ENCODE measurements around the gene MAN2C1.

The MAN2C1 gene

GRCh38 chr15:75329571-75329970 lies 38.8 kb downstream of the MAN2C1 start:
- Histone ChIP-seq H3K9me3 (ENCODE audit: severe bottlenecking) (no peaks in the 10 kb centered on the region), H3K27me3 (ENCODE audit: insufficient read depth, poor library complexity, severe bottlenecking) (no peaks in the 10 kb centered on the region), H3K4me3 (ENCODE audit: severe bottlenecking) (no peak overlapping the region), H3K27ac (ENCODE audit: poor library complexity, severe bottlenecking) (no peak overlapping the region), H3K4me1 (ENCODE audit: insufficient read depth, poor library complexity, severe bottlenecking) (no peaks in the 10 kb centered on the region), H3K36me3 (ENCODE audit: low read depth) (no peaks in the 10 kb centered on the region)
- no peak for TF ChIP-seq CTCF (IDR thresholded peaks at IDR 0.05; ENCODE audit: poor library complexity, severe bottlenecking)
- ATAC-seq (ENCODE audit: low read depth) (no peak; the same call in 2 of the 3 replicates), DNase-seq (ENCODE audit: low spot score) (no peak)

- no peaks in the 10 kb centered on the region for H3K27me3 ChIP-seq (ENCODE audit: insufficient read depth, poor library complexity, severe bottlenecking)
- ATAC-seq (ENCODE audit: low read depth) (no peak), DNase-seq (ENCODE audit: low spot score) (no peak)
- no peaks in the 10 kb centered on the region for H3K36me3 ChIP-seq (ENCODE audit: low read depth)
- H3K27ac ChIP-seq (ENCODE audit: poor library complexity, severe bottlenecking): no peak overlapping the region
- no peak for TF ChIP-seq CTCF (IDR thresholded peaks at IDR 0.05; ENCODE audit: poor library complexity, severe bottlenecking)
- no peak overlapping the region for H3K4me3 ChIP-seq (ENCODE audit: severe bottlenecking)
- no peaks in the 10 kb centered on the region for H3K9me3 ChIP-seq (ENCODE audit: severe bottlenecking)
- no peaks in the 10 kb centered on the region for H3K4me1 ChIP-seq (ENCODE audit: insufficient read depth, poor library complexity, severe bottlenecking)
Observed at GRCh38 chr15:75328493-75329314, 39.7 kb downstream of the MAN2C1 start.

DNA sequence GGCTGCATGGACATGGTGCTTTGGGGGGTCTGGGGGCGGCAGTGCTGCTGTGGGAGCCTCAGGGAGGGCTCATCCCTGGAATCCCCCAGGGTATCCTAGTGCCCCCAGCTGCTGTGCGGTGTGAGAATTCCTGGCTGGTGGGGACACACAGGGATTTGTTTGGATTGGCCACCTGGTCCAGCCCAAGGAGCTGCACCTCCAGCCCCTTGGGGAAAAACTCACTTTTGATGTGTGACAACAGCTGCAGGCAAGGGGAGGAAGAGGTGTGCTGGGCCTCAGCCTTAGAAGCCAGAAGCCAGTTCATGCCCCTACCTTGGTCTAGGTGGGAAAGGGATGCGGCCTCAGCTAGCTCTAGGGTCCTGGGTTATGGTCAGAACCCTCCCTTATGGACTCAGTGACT lies 40.9 kb downstream of the MAN2C1 start:
- no peak overlapping the region for H3K4me3 ChIP-seq (ENCODE audit: severe bottlenecking)
- H3K27ac ChIP-seq (ENCODE audit: poor library complexity, severe bottlenecking): no peak overlapping the region
- no peaks in the 10 kb centered on the region for H3K27me3 ChIP-seq (ENCODE audit: insufficient read depth, poor library complexity, severe bottlenecking)
- DNase-seq (ENCODE audit: low spot score): no peak
- no peaks in the 10 kb centered on the region for H3K4me1 ChIP-seq (ENCODE audit: insufficient read depth, poor library complexity, severe bottlenecking)
- TF ChIP-seq CTCF (IDR thresholded peaks at IDR 0.05; ENCODE audit: poor library complexity, severe bottlenecking): no peak
- ATAC-seq (ENCODE audit: low read depth): no peak
- no peaks in the 10 kb centered on the region for H3K36me3 ChIP-seq (ENCODE audit: low read depth)
- H3K9me3 ChIP-seq (ENCODE audit: severe bottlenecking): no peaks in the 10 kb centered on the region

DNA sequence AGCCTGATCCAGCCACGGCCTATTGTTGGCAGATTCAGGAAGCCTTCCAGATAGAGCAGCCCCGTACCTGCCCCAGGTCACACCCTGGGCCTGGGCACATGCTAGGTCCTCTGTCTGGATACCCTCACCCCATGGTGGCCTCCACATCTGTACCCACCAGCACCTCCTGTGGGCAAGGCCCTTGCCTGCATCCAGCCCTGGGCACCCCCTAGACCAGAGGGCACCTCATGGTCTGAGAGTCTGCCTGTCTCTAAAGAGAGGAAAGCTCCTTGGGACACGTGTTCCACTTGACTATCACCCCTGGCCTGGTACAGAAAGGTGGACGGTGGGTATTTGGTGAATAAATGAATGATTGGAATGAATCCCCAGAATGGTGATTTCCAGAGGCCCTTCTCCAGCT lies 41.4 kb downstream of the MAN2C1 start:
- Histone ChIP-seq H3K9me3 (ENCODE audit: severe bottlenecking) (no peaks in the 10 kb centered on the region), H3K36me3 (ENCODE audit: low read depth) (no peaks in the 10 kb centered on the region), H3K4me3 (ENCODE audit: severe bottlenecking) (no peak overlapping the region), H3K27ac (ENCODE audit: poor library complexity, severe bottlenecking) (no peak overlapping the region), H3K27me3 (ENCODE audit: insufficient read depth, poor library complexity, severe bottlenecking) (no peaks in the 10 kb centered on the region), H3K4me1 (ENCODE audit: insufficient read depth, poor library complexity, severe bottlenecking) (no peaks in the 10 kb centered on the region)
- no peak for TF ChIP-seq CTCF (IDR thresholded peaks at IDR 0.05; ENCODE audit: poor library complexity, severe bottlenecking)
- DNase-seq (ENCODE audit: low spot score): no peak
- ATAC-seq (ENCODE audit: low read depth): no peak; the same call in 2 of the 3 replicates

DNA sequence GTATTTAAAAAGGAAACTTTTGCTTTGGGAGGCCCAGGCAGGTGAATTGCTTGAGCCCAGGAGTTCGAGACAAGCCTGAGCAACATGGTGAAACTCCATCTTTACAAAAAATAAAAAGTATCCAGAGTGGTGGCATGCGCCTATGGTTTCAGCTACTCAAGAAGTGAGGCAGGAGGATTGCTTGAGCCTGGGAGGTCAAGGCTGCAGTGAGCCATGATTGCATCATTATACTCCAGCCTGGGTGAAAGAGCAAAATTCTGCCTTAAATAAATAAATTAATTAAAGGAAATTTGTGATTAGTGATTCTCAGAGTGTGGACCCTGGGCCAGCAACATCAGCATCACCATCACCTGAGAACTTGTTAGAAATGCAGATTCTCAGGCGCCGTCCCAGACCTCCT lies 42.5 kb downstream of the MAN2C1 start:
- Histone ChIP-seq H3K4me3 (ENCODE audit: severe bottlenecking) (no peak overlapping the region), H3K9me3 (ENCODE audit: severe bottlenecking) (no peaks in the 10 kb centered on the region), H3K36me3 (ENCODE audit: low read depth) (no peaks in the 10 kb centered on the region), H3K27me3 (ENCODE audit: insufficient read depth, poor library complexity, severe bottlenecking) (no peaks in the 10 kb centered on the region), H3K27ac (ENCODE audit: poor library complexity, severe bottlenecking) (no peak overlapping the region), H3K4me1 (ENCODE audit: insufficient read depth, poor library complexity, severe bottlenecking) (no peaks in the 10 kb centered on the region)
- ATAC-seq (ENCODE audit: low read depth): no peak
- DNase-seq (ENCODE audit: low spot score): no peak
- TF ChIP-seq CTCF (IDR thresholded peaks at IDR 0.05; ENCODE audit: poor library complexity, severe bottlenecking): no peak
